GM12801 (cell line): ENCODE measurements around the gene JMJD8.

Source experiments
- CTCF ChIP-seq: IDR thresholded peaks from one replicate; pipeline ENCODE4 v1.5.1; 2011; ENCODE audit warnings: control low read depth; ENCODE audit not compliant: insufficient read length; ENCODE audit errors: extremely low read depth

JMJD8 gene

GRCh38 chr16:684071-684794 lies at the start of gene JMJD8:
JMJD8 (minus strand) TSS chr16:684334; CDS start chr16:684319, 15 bp downstream.
- no peak for TF ChIP-seq CTCF

- no peak for TF ChIP-seq CTCF
These were observed 49.5 kb upstream of the JMJD8 start for GRCh38 chr16:733382-734207.

GRCh38 chr16:732936-733335 lies 48.8 kb upstream of the JMJD8 start:
- TF ChIP-seq CTCF: no peak

- TF ChIP-seq CTCF: no peak
These were observed 48.2 kb upstream of the JMJD8 start for GRCh38 chr16:732332-732731.

GRCh38 chr16:730666-731509 lies 46.8 kb upstream of the JMJD8 start:
- TF ChIP-seq CTCF: no peak

- TF ChIP-seq CTCF: no peak
These were observed 45.9 kb upstream of the JMJD8 start for GRCh38 chr16:729768-730665.
